ENCODE results near the gene SMOC2. TPM values are rescaled to one million over a fixed set of nuclear protein-coding genes. Genes with fewer than 3 reads are reported as not detected.

SMOC2 gene
- total RNA-seq, 1 donor from 2014 or later: 0.53 TPM

DNA sequence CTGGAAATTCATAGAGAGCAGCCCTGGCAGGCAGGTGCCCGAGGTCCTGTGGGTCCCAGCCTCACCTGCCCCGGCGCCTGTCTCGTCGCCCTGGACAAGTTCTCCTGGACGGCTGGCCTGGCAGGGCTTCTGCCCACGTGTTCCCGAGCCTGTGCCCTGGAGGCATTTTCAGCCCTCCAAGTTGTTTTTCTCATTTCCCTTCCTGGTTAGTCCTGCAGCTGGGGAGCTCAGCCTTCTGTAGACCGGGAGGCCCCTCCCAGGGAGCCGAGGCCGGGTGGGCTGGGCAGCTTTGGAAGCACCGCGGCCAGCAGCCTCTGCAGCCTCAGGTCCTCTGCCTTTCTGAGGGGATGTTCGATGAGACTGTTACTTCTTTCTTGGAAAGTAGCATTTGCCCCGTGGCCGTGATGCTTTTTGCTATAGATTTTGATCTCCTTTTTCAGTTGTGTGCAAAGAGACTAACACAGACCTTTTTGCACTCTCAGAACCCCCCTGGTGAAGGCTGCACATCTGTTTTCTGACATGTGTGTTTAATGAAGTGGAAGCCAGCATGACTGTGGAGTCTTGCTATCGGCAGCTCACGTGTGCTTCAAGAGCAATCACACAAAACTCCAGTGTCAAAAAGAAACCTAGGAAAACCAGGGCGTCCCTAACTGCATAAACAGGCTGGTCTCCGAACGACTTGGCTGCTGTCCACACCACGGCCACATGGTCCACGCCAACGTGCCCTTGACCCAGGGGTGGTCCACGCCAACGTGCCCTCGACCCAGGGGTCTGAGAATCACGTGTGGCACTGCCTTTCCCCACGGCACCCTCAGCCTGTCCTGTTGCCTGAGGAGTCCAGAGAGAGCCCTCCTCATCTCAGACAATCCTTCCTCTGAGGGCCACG lies 207.5 kb downstream of the SMOC2 start:
- FAIRE-seq: no peak
- H3K27me3 ChIP-seq (ENCODE audit: control insufficient read depth, insufficient read depth, low read length): no peaks in the 10 kb centered on the region
- no peak overlapping the region for H3K4me3 ChIP-seq (ENCODE audit: low read depth, low read length)
- TF ChIP-seq CTCF (IDR thresholded peaks at IDR 0.05; ENCODE audit: insufficient read depth, low read length, severe bottlenecking): no peak
- no peaks in the 10 kb centered on the region for H3K36me3 ChIP-seq (ENCODE audit: control insufficient read depth, insufficient read depth, low read length)
- no peak for DNase-seq (ENCODE audit: low read depth)

DNA sequence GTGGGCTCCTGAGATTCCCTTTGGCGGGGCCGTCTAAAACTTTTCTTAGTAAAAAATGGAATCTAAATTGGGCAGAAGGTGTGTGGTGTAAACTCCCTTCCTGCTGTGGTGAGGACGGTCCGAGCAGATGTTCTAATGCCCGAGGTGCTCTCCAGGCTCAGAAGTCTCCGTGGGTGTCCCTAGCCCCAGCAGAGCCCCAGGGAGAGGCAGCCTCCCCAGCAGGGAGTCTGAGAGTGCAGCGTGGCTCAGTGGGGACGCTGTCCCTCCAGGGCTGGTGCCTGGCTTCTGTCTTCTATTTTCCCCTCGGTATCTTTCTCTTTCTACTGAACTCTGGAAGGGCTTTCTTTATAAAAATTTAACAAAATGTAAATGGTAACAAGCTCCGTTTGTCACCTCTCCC lies 208.2 kb downstream of the SMOC2 start:
- no peaks in the 10 kb centered on the region for H3K27me3 ChIP-seq (ENCODE audit: control insufficient read depth, insufficient read depth, low read length)
- H3K4me3 ChIP-seq (ENCODE audit: low read depth, low read length): no peak overlapping the region
- DNase-seq (ENCODE audit: low read depth) (no peak), FAIRE-seq (no peak)
- H3K36me3 ChIP-seq (ENCODE audit: control insufficient read depth, insufficient read depth, low read length): no peaks in the 10 kb centered on the region
- no peak for TF ChIP-seq CTCF (IDR thresholded peaks at IDR 0.05; ENCODE audit: insufficient read depth, low read length, severe bottlenecking)

- peak; percentile 18 for DNase-seq (ENCODE audit: low read depth)
- H3K4me3 ChIP-seq (ENCODE audit: low read depth, low read length): no peak overlapping the region
- no peak for TF ChIP-seq CTCF (IDR thresholded peaks at IDR 0.05; ENCODE audit: insufficient read depth, low read length, severe bottlenecking)
- FAIRE-seq: no peak
- H3K36me3 ChIP-seq (ENCODE audit: control insufficient read depth, insufficient read depth, low read length): no peaks in the 10 kb centered on the region
- no peaks in the 10 kb centered on the region for H3K27me3 ChIP-seq (ENCODE audit: control insufficient read depth, insufficient read depth, low read length)
These were observed 209.7 kb downstream of the SMOC2 start for GRCh38 chr6:168650671-168651111.

DNA sequence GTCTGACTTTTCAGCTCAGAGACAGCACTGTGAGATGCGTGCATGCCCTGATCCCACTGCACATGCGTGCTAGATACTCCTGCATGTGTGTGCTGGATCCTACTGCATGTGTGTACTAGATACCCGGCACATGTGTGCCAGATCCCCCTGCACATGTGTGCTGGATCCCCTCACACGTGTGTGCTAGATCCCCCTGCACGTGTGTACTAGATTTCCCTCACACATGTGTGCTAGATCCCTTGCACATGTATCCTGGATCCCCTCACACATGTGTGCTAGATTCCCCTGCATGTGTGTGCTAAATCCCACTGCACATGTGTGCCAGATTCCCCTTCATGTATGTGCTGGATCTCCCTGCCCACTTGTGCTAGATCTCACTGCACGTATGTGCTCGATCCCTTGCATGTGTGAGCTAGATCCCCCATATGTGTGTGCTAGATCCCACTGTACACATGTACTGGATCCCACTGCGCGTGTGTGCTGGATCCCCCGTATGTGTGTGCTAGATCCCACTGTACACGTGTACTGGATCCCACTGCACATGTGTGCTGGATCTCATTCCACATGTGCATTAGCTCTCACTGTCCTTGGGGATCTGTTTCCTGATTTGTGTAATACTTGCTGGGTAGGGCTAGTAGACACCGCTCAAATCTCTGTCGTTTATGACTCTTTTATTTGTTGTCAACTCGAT lies 214.6 kb downstream of the SMOC2 start:
- TF ChIP-seq CTCF (IDR thresholded peaks at IDR 0.05; ENCODE audit: insufficient read depth, low read length, severe bottlenecking): no peak
- no peak for DNase-seq (ENCODE audit: low read depth)
- no peaks in the 10 kb centered on the region for H3K36me3 ChIP-seq (ENCODE audit: control insufficient read depth, insufficient read depth, low read length)
- H3K27me3 ChIP-seq (ENCODE audit: control insufficient read depth, insufficient read depth, low read length): no peaks in the 10 kb centered on the region
- H3K4me3 ChIP-seq (ENCODE audit: low read depth, low read length): no peak overlapping the region
- no peak for FAIRE-seq

DNA sequence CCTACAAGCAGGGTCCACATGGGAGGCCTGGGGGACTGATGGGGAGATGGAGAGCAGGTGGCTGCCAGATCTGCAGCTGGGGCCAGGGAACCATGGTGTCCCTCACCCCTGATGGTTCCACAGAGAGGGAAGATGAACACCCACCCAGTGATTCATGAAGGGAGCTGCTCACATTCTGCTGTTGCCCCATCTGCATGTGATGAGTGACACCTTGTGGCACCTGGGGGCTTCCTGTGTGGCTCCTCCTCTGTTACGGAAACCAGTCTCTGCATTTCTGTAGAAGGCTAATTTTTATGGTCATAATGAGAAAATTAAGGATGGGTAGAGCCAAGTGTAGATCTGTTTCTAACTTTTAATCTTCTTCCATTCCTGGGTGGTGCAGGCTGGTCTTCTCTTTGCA lies 217.1 kb downstream of the SMOC2 start:
- TF ChIP-seq CTCF (IDR thresholded peaks at IDR 0.05; ENCODE audit: insufficient read depth, low read length, severe bottlenecking): no peak
- no peak for FAIRE-seq
- Histone ChIP-seq H3K4me3 (ENCODE audit: low read depth, low read length) (no peak overlapping the region), H3K27me3 (ENCODE audit: control insufficient read depth, insufficient read depth, low read length) (no peaks in the 10 kb centered on the region), H3K36me3 (ENCODE audit: control insufficient read depth, insufficient read depth, low read length) (no peaks in the 10 kb centered on the region)
- DNase-seq (ENCODE audit: low read depth): no peak
